Activated CD4-positive, alpha-beta T cell treated with anti-CD3 and anti-CD28 coated beads for 36 hours (primary cell): ENCODE results near the gene UBALD2. TPM values are rescaled to one million over a fixed set of nuclear protein-coding genes. Genes with fewer than 3 reads are reported as not detected.
"Not testable (repeated sequence)": the region's sequence is repeated elsewhere in the genome, so short reads cannot be mapped to it uniquely, and the experiment has no call there.

Source experiments
- ATAC-seq: fragments of 200-7000 bp; cut with Tn5 transposase; one replicate; pipeline ENCODE4 v1.10.0; 2021; ENCODE audit warnings: mild to moderate bottlenecking, moderate library complexity
- CTCF ChIA-PET: fragments of 350-600 bp; sonication (Branson Sonifier 250); formaldehyde crosslinking; loops from one replicate; lab custom pipeline; 2021; ENCODE audit warnings: antibody characterized with exemption; lab: Charles Lee
- POLR2A ChIA-PET: fragments of 350-600 bp; sonication (Branson Sonifier 250); formaldehyde crosslinking; loops from one replicate; lab custom pipeline; 2021; ENCODE audit warnings: antibody characterized with exemption, inconsistent platforms; lab: Charles Lee
- DNase-seq: peaks from one replicate; pipeline ENCODE4 v3.0.0-alpha.2; 2020
- H3K27ac Mint-ChIP-seq: one replicate; pipeline ENCODE4 v1.8.0; 2021; ENCODE audit warnings: mixed read lengths
- H3K27me3 Mint-ChIP-seq: one replicate; pipeline ENCODE4 v1.8.0; 2021; ENCODE audit warnings: mixed read lengths
- H3K36me3 Mint-ChIP-seq: one replicate; pipeline ENCODE4 v1.8.0; 2021; ENCODE audit warnings: low read depth, mixed read lengths
- H3K4me1 Mint-ChIP-seq: one replicate; pipeline ENCODE4 v1.8.0; 2021; ENCODE audit warnings: mixed read lengths
- H3K4me3 Mint-ChIP-seq: one replicate; pipeline ENCODE4 v1.8.0; 2021; ENCODE audit warnings: mild to moderate bottlenecking, moderate library complexity, mixed read lengths
- H3K9me3 Mint-ChIP-seq: one replicate; pipeline ENCODE4 v1.8.0; 2021; ENCODE audit warnings: low read depth, mixed read lengths
- intact Hi-C, 2 experiments: fragments of 100-400 bp; cut with DNase I in 1 of 2; cut with micrococcal nuclease in 1 of 2; formaldehyde crosslinking; loops; one replicate each; pipeline versions ENCODE4 v1.14.2 to v1.15.1; 2022 to 2024; cut with DNase I, micrococcal nuclease
- total RNA-seq, 2 experiments: library from RNA; stranded (reverse); gene quantifications; one replicate each; pipeline ENCODE4 v1.2.3, GENCODE V29; 2021

Gene UBALD2
- total RNA-seq, 2 experiments from 2014 or later, result 299 to 639 TPM

- DNase-seq (peak; percentile 77), ATAC-seq (no peak)
- Mint-ChIP-seq H3K27ac (peak overlapping the region; percentile 87), H3K4me1 (peaks cover 55% of the 10 kb centered on the region), H3K36me3 (peaks cover 46% of the 10 kb centered on the region), H3K9me3 (no peaks in the 10 kb centered on the region), H3K27me3 (no peaks in the 10 kb centered on the region), H3K4me3 (peak overlapping the region; percentile 96)
- CTCF ChIA-PET, result interaction anchor here (0.6 to 3.4 kb wide), 6 partner anchors 14 to 255 kb away, joined by 3 to 21 read pairs (median 4); no protein-coding TSS in a partner anchor
- intact Hi-C loops, result loop anchor here (1.0 to 10.0 kb wide), 9 partner anchors 19 to 1189 kb away; partner anchors contain the start of genes JMJD6 (in 1 of the 2), METTL23 (in 1 of the 2), MFSD11 (in 1 of the 2) and SRSF2 (in 1 of the 2)
- POLR2A ChIA-PET, result interaction anchor here (0.6 to 5.1 kb wide), 16 partner anchors 9 to 968 kb away, joined by 4 to 36 read pairs (median 10); partner anchors contain the start of gene SRP68
These were observed 586 bp downstream of the UBALD2 start for GRCh38 chr17:76265624-76266243.

DNA sequence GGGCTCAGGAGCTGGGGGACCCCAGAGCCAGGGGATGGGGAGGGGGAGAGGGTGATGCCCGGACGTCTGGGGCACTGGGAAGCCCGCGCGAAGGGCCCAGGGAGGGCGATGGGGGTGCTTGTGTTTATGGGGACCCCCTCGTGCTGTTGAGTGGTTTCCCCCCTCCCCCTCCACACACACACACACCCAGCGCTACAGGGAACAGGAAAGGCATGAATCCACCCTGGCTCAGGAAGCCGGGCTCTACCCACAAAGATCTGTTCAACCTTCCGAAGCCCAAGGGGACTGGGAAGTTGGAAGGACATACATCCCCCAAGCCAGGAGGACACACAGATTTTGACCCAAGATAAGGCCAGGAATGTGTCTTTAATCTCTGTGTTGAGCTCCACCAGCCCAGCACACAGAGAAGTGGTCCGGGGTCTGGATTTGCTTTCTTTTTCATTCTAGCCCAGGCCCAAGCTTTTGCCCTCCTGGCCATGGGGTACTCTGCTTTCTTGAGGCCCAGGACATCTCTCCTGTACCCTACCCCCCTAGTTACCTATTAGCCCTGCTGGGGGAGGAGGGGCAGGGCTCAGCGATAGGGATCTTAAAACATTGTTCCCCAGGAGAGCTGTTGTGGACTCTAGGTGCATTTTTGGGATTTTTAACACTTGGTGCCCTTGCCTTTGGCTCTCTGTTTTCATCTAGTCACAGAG, 1.2 kb downstream of the UBALD2 start:
- no peak for ATAC-seq
- CTCF ChIA-PET, result interaction anchor here (0.5 to 1.1 kb wide), 5 partner anchors 9 to 255 kb away, joined by 3 to 4 read pairs (median 3); no protein-coding TSS in a partner anchor
- H3K4me3 Mint-ChIP-seq, result peak overlapping the region; percentile 96
- POLR2A ChIA-PET, result interaction anchor here (0.6 to 5.1 kb wide), 12 partner anchors 11 to 368 kb away, joined by 3 to 36 read pairs (median 6); no protein-coding TSS in a partner anchor
- intact Hi-C loops, result loop anchor here (1.0 to 10.0 kb wide), 5 partner anchors 409 to 1188 kb away; partner anchors contain the start of genes MFSD11 (in 1 of the 2), SRSF2 (in 1 of the 2) and WBP2 (in 1 of the 2)
- peak; percentile 55 for DNase-seq
- no peaks in the 10 kb centered on the region for H3K27me3 Mint-ChIP-seq
- H3K27ac Mint-ChIP-seq, result peak overlapping the region; percentile 100
- peaks cover 61% of the 10 kb centered on the region for H3K4me1 Mint-ChIP-seq
- peaks cover 53% of the 10 kb centered on the region for H3K36me3 Mint-ChIP-seq
- H3K9me3 Mint-ChIP-seq, result no peaks in the 10 kb centered on the region

- no peaks in the 10 kb centered on the region for H3K27me3 Mint-ChIP-seq
- DNase-seq (peak; percentile 26), ATAC-seq (no peak)
- peak overlapping the region; percentile 96 for H3K4me3 Mint-ChIP-seq
- CTCF ChIA-PET, result interaction anchor here (0.5 to 1.4 kb wide), 7 partner anchors 10 to 1186 kb away, joined by 3 to 4 read pairs (median 3); no protein-coding TSS in a partner anchor
- H3K36me3 Mint-ChIP-seq, result peaks cover 57% of the 10 kb centered on the region
- intact Hi-C loops, result loop anchor here (5.0 to 10.0 kb wide), 4 partner anchors 410 to 1188 kb away; partner anchors contain the start of genes MFSD11 (in 1 of the 2), SRSF2 (in 1 of the 2) and WBP2 (in 1 of the 2)
- H3K9me3 Mint-ChIP-seq, result no peaks in the 10 kb centered on the region
- H3K27ac Mint-ChIP-seq, result peak overlapping the region; percentile 100
- H3K4me1 Mint-ChIP-seq, result peaks cover 58% of the 10 kb centered on the region
- POLR2A ChIA-PET, result interaction anchor here (0.6 to 5.1 kb wide), 15 partner anchors 11 to 466 kb away, joined by 3 to 36 read pairs (median 4); no protein-coding TSS in a partner anchor
These were observed 2.0 kb downstream of the UBALD2 start for GRCh38 chr17:76267051-76267576.

DNA sequence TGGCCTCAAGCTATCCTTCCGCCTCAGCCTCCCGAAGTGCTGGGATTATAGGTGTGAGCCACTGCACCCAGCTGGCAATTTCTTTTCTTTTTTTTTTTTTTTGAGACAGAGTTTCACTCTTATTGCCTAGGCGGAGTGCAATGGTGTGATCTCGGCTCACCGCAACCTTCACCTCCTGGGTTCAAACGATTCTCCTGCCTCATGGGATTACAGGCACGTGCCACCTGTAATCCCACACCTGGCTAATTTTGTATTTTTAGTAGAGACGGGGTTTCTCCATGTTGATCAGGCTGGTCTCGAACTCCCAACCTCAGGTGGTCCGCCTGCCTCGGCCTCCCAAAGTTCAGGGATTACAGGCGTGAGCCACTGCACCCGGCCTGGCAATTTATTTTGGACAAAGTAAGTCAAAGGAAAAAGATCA, 2.4 kb downstream of the UBALD2 start:
- Mint-ChIP-seq H3K4me1 (peaks cover 56% of the 10 kb centered on the region), H3K27ac (peak overlapping the region; percentile 100), H3K4me3 (peak overlapping the region; percentile 96), H3K36me3 (peaks cover 57% of the 10 kb centered on the region)
- not testable (repeated sequence) for H3K27me3 Mint-ChIP-seq, ATAC-seq, H3K9me3 Mint-ChIP-seq
- peak; percentile 64 for DNase-seq
- intact Hi-C loops, result loop anchor here (1.0 to 10.0 kb wide), 5 partner anchors 75 to 1187 kb away; partner anchors contain the start of genes MFSD11 (in 1 of the 2), SRSF2 (in 1 of the 2) and WBP2 (in 1 of the 2)
- ChIA-PET POLR2A (interaction anchor here (0.6 to 5.1 kb wide), 13 partner anchors 12 to 465 kb away, joined by 3 to 36 read pairs (median 9); no protein-coding TSS in a partner anchor), CTCF (interaction anchor here (0.7 to 1.6 kb wide), 8 partner anchors 10 to 1186 kb away, joined by 3 to 6 read pairs (median 3); no protein-coding TSS in a partner anchor)

DNA sequence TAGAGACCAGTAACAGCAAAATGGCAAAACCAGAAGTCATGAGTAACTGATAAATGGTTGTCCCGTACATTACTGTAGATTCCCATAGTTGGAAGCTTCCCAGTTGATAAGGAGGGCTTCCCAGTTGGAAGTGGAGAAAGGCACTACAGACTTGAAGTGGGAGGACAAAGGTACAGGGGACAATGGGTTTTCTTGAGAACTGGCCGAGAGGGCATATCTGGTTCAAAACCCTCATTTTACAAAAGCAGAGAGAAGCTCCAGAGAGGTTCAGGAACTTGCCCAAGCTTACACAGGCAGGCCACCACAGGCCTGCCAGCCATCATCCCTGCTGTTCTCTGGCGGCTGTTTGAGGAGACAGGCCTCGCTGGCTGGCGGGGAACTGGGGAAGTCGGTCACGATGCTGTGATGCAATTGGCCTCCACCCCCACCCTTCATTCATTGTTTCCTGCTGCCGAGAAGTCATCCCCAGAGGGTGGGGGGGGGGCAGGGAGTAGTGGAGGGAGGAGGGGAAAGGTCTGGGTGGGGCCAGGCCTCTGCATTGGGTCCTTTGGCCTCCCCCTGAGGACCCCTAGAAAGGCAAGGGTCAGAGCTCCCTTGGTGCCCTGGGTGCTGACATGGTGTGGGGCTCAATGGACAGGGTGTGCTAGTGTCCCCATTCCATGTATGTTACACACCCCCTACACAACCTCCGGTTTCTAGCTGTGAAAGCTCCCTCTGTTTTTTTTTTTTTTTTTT, 3.0 kb downstream of the UBALD2 start:
- intact Hi-C loops, result loop anchor here (1.0 to 10.0 kb wide), 5 partner anchors 76 to 1187 kb away; partner anchors contain the start of genes MFSD11 (in 1 of the 2), SRSF2 (in 1 of the 2) and WBP2 (in 1 of the 2)
- Mint-ChIP-seq H3K9me3 (no peaks in the 10 kb centered on the region), H3K36me3 (peaks cover 57% of the 10 kb centered on the region), H3K4me3 (peak overlapping the region; percentile 96), H3K4me1 (peaks cover 56% of the 10 kb centered on the region), H3K27ac (peak overlapping the region; percentile 100), H3K27me3 (no peaks in the 10 kb centered on the region)
- POLR2A ChIA-PET, result interaction anchor here (0.9 to 5.1 kb wide), 13 partner anchors 12 to 488 kb away, joined by 3 to 36 read pairs (median 5); partner anchors contain the start of genes FOXJ1 and SRP68
- CTCF ChIA-PET, result interaction anchor here (0.5 to 1.8 kb wide), 10 partner anchors 10 to 1185 kb away, joined by 3 to 7 read pairs (median 3); no protein-coding TSS in a partner anchor
- ATAC-seq (peak; percentile 3), DNase-seq (peak; percentile 91)

DNA sequence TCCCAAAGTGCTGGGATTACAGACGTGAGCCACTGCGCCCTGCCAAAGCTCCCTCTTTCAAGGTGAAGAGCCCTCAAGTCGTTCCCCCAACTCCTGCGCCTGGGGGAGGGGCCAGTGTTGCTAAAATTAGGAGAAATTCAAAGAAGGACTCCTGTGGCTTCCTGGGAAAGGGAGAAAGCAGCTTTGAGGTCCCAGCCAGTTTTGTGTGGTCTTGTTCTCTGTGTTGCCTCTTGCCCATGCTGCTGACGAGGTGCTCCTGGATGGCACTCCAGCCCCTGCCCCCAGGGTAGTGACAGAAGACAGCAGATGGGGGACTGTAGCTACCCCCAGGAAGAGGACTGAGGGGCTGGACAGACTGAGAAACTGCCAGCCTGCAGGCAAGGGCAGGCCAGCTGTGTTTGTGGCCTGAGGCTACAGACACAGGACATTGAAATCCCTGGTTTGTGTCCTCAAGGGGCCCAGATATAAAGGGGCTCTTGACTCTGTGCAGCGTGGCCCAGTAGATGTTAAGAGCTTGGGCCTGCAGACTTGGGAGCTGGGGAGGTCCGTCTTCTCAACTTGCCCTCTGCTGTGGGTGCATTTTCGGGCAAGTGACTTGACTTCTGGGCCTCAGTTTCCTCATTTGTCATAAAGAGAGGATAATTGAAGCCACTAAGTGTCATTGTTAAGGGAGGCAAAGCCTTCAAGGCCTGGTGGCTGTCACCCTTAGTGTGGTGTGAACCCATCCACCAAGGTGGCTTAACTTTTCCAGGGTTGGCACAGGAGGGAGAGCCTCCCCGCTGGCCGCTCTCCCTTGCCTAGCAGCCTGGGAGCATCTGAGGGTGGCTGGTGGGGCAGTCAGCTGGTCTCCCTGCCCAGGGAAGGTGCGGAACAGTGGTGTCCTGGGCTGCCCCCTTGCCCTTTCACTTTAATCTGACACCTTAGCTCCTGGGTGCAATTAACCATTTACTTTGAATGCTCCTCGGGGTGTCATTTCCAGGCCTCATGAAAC, 4.1 kb downstream of the UBALD2 start:
- peak overlapping the region; percentile 96 for H3K4me3 Mint-ChIP-seq
- CTCF ChIA-PET, result interaction anchor here (0.7 to 2.6 kb wide), 10 partner anchors 9 to 125 kb away, joined by 3 to 7 read pairs (median 4); no protein-coding TSS in a partner anchor
- peaks cover 56% of the 10 kb centered on the region for H3K4me1 Mint-ChIP-seq
- POLR2A ChIA-PET, result interaction anchor here (0.5 to 5.1 kb wide), 18 partner anchors 10 to 1096 kb away, joined by 3 to 36 read pairs (median 4); partner anchors contain the start of genes FOXJ1 and SRP68
- H3K9me3 Mint-ChIP-seq, result no peaks in the 10 kb centered on the region
- DNase-seq, result peak; percentile 47
- peak overlapping the region; percentile 100 for H3K27ac Mint-ChIP-seq
- intact Hi-C loops, result loop anchor here (1.0 to 10.0 kb wide), 5 partner anchors 77 to 1186 kb away; partner anchors contain the start of genes MFSD11 (in 1 of the 2), SRSF2 (in 1 of the 2) and WBP2 (in 1 of the 2)
- peaks cover 59% of the 10 kb centered on the region for H3K36me3 Mint-ChIP-seq
- H3K27me3 Mint-ChIP-seq, result no peaks in the 10 kb centered on the region
- ATAC-seq, result no peak

- POLR2A ChIA-PET, result interaction anchor here (0.6 to 3.9 kb wide), 11 partner anchors 13 to 280 kb away, joined by 3 to 29 read pairs (median 5); no protein-coding TSS in a partner anchor
- H3K9me3 Mint-ChIP-seq, result no peaks in the 10 kb centered on the region
- DNase-seq (peak; percentile 62), ATAC-seq (no peak)
- peak overlapping the region; percentile 100 for H3K27ac Mint-ChIP-seq
- H3K27me3 Mint-ChIP-seq, result no peaks in the 10 kb centered on the region
- H3K4me3 Mint-ChIP-seq, result peak overlapping the region; percentile 96
- intact Hi-C loops, result loop anchor here in 1 of 2 experiments (10.0 kb wide), 1 partner anchor 365 kb away; the partner anchor contains the start of gene MRPL38
- H3K4me1 Mint-ChIP-seq, result peaks cover 59% of the 10 kb centered on the region
- H3K36me3 Mint-ChIP-seq, result peaks cover 59% of the 10 kb centered on the region
- CTCF ChIA-PET, result interaction anchor here (0.7 to 2.6 kb wide), 6 partner anchors 11 to 126 kb away, joined by 3 to 9 read pairs (median 6); no protein-coding TSS in a partner anchor
These were observed 5.0 kb downstream of the UBALD2 start for GRCh38 chr17:76270127-76270592.

DNA sequence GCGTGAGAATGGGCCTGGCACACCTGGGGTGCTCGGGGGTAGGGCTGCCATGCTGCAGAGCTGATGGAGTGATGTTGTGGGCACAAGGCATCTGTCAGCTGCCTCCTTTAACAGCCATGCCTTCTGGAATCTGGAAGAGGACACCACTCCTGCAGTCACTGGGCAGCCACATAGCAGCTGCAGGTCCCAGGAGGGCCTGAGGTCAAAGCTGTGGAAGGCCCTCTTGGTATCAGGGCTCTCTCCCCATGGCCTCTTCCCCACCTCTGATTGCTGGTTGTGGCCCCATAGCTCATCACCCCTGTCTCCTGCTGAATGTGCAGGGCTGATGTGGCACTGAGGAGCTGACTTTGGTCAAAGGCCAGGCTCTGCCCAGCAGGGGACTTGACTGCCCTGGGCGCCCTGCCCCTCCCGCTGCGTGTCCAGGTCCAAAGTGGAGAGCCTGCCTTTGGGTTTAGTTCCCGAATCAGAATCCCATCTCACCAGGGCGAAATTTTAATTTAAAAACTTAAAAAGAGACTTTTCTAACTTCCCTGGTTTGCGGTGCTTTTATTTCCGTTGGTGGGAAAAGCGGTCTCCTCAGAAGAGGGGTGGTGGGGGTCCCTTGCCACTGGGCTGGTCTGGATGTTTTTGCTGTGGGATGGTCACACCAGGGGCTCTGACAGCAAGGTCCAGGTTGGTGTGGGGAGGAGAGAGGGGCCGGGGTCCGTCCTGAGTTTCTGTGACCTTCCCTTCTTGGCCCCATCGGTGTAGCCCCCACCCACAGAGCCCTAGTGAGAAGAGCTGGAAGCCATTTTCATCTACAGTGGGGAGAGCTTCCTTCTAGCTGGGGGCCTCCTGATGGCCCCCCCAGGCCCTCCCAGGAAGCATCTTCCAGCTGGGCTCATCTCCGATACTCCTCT, 5.9 kb downstream of the UBALD2 start:
- DNase-seq, result peak; percentile 65
- no peak for ATAC-seq
- ChIA-PET CTCF (interaction anchor here (0.6 to 3.4 kb wide), 7 partner anchors 28 to 149 kb away, joined by 3 to 13 read pairs (median 4); no protein-coding TSS in a partner anchor), POLR2A (interaction anchor here (0.6 to 3.9 kb wide), 15 partner anchors 10 to 286 kb away, joined by 3 to 29 read pairs (median 4); partner anchors contain the start of gene EXOC7)
- Mint-ChIP-seq H3K4me1 (peaks cover 62% of the 10 kb centered on the region), H3K27me3 (no peaks in the 10 kb centered on the region), H3K36me3 (peaks cover 56% of the 10 kb centered on the region), H3K9me3 (no peaks in the 10 kb centered on the region), H3K4me3 (peak overlapping the region; percentile 96), H3K27ac (peak overlapping the region; percentile 98)
- intact Hi-C loops, result loop anchor here in 1 of 2 experiments (10.0 kb wide), 1 partner anchor 366 kb away; the partner anchor contains the start of gene MRPL38
